Activated CD8-positive, alpha-beta T cell treated with anti-CD3 and anti-CD28 coated beads for 36 hours (primary cell): ENCODE measurements around the gene MMP2. TPM values are rescaled to one million over a fixed set of nuclear protein-coding genes. Genes with fewer than 3 reads are reported as not detected.

Experiments
- ATAC-seq: fragments of 200-7000 bp; cut with Tn5 transposase; one replicate; pipeline ENCODE4 v1.10.0; 2021; ENCODE audit warnings: mild to moderate bottlenecking, moderate library complexity
- CTCF ChIA-PET: fragments of 350-600 bp; sonication (Branson Sonifier 250); formaldehyde crosslinking; loops from one replicate; lab custom pipeline; 2021; ENCODE audit warnings: antibody characterized with exemption; lab: Charles Lee
- POLR2A ChIA-PET: fragments of 350-600 bp; sonication (Branson Sonifier 250); formaldehyde crosslinking; loops from one replicate; lab custom pipeline; 2021; ENCODE audit warnings: antibody characterized with exemption; lab: Charles Lee
- DNase-seq: peaks from one replicate; pipeline ENCODE4 v3.0.0-alpha.2; 2020
- H3K27ac Mint-ChIP-seq: one replicate; pipeline ENCODE4 v1.8.0; 2021; ENCODE audit warnings: mild to moderate bottlenecking, mixed read lengths
- H3K27me3 Mint-ChIP-seq: one replicate; pipeline ENCODE4 v1.8.0; 2021; ENCODE audit warnings: mixed read lengths
- H3K36me3 Mint-ChIP-seq: one replicate; pipeline ENCODE4 v1.8.0; 2021; ENCODE audit warnings: low read depth, mixed read lengths
- H3K4me1 Mint-ChIP-seq: one replicate; pipeline ENCODE4 v1.8.0; 2021; ENCODE audit warnings: low read depth, mixed read lengths
- H3K4me3 Mint-ChIP-seq: one replicate; pipeline ENCODE4 v1.8.0; 2021; ENCODE audit warnings: mild to moderate bottlenecking, moderate library complexity, mixed read lengths
- H3K9me3 Mint-ChIP-seq: one replicate; pipeline ENCODE4 v1.8.0; 2021; ENCODE audit warnings: mixed read lengths
- CTCF ChIP-seq: fragments of 200-600 bp; IDR thresholded peaks from one replicate; pipeline ENCODE4 v1.8.0; 2022; ENCODE audit warnings: antibody characterized with exemption, mild to moderate bottlenecking
- intact Hi-C: fragments of 100-400 bp; cut with micrococcal nuclease; formaldehyde crosslinking; loops from one replicate; pipeline ENCODE4 v1.10.0; 2022
- total RNA-seq, 2 experiments: library from RNA; stranded (reverse); gene quantifications; one replicate each; pipeline ENCODE4 v1.2.3, GENCODE V29; 2021

Gene MMP2
- total RNA-seq, 2 experiments from 2014 or later, result not detected

DNA sequence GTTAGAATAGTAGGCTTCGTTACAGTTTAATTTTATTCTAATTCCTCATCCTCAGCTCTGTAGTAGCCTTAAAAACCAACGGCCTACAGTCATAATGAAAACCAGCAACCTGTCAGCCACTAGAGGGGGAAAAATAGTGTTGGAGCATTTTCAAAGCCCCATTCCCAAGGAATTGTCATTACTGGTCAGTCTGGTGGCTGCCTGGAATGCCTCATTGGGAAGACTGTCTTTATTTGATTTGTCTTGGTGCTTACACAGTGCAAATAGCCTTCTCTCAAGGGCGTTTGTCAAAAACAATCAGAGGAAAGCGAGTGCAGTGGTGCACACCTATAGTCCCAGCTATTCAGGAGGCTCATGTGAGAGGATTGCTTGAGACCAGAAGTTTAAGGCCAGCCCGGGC is 34.6 kb downstream of the MMP2 start:
- ATAC-seq (no peak), DNase-seq (no peak)
- peaks cover 5% of the 10 kb centered on the region for H3K4me1 Mint-ChIP-seq
- no peaks in the 10 kb centered on the region for H3K36me3 Mint-ChIP-seq
- ChIA-PET CTCF (interaction anchor here (2.8 kb wide), 1 partner anchor 49 kb away, joined by 12 read pairs; no protein-coding TSS in a partner anchor), POLR2A (interaction anchor here (1.2 kb wide), 1 partner anchor 10 kb away, joined by 3 read pairs; no protein-coding TSS in a partner anchor)
- no peak for TF ChIP-seq CTCF
- no peak overlapping the region for H3K4me3 Mint-ChIP-seq
- H3K27ac Mint-ChIP-seq, result no peak overlapping the region
- peaks cover 33% of the 10 kb centered on the region for H3K27me3 Mint-ChIP-seq
- peaks cover 6% of the 10 kb centered on the region for H3K9me3 Mint-ChIP-seq
- intact Hi-C loops, result no loop called here

DNA sequence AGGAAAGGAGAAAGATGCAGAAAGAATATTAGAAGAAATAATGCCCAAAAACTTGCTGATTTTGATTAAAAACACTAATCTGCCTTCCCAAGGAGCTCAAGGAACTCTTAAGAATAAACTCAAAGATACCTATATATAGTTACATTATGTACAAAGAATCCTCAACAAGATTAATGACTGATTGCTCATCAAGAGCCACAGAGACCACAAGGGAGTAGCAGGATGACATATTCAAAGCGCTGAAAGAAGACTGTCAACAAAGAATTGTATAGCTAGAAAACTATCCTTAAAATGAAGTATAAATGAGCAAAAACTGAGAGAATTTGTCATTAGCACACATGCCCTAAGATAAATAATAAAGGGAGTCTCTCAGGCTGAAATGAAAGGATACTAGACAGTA is 36.1 kb downstream of the MMP2 start:
- Mint-ChIP-seq H3K27me3 (peaks cover 21% of the 10 kb centered on the region), H3K9me3 (peaks cover 6% of the 10 kb centered on the region), H3K4me1 (no peaks in the 10 kb centered on the region), H3K4me3 (no peak overlapping the region), H3K36me3 (no peaks in the 10 kb centered on the region), H3K27ac (no peak overlapping the region)
- ChIA-PET CTCF (interaction anchor here (2.8 kb wide), 1 partner anchor 50 kb away, joined by 12 read pairs; no protein-coding TSS in a partner anchor), POLR2A (no interaction called here)
- DNase-seq, result no peak
- no peak for TF ChIP-seq CTCF
- intact Hi-C loops, result no loop called here
- no peak for ATAC-seq

DNA sequence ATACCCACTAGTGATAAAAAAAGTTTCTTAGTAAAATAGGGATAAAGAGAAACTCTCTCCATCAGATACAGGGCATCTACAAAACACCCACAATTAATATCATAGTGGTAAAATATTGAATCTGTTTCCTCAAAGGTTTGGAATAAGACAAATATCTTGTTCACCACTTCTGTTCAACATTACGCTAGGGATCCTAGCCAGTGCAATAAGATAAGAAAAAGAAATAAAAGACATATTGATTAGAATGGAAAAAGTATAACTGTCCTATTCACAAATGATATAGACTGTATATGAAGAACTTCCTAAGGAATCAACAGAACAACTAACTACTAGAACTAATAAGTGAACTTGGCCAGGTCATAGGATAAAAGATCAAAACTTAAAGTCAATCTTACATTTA is 42.8 kb downstream of the MMP2 start:
- no peak for TF ChIP-seq CTCF
- no peaks in the 10 kb centered on the region for H3K4me1 Mint-ChIP-seq
- ATAC-seq (no peak), DNase-seq (no peak)
- no peaks in the 10 kb centered on the region for H3K36me3 Mint-ChIP-seq
- intact Hi-C loops, result no loop called here
- POLR2A ChIA-PET, result no interaction called here
- CTCF ChIA-PET, result no interaction called here
- no peak overlapping the region for H3K27ac Mint-ChIP-seq
- no peaks in the 10 kb centered on the region for H3K27me3 Mint-ChIP-seq
- peaks cover 5% of the 10 kb centered on the region for H3K9me3 Mint-ChIP-seq
- H3K4me3 Mint-ChIP-seq, result no peak overlapping the region

- intact Hi-C loops, result no loop called here
- no peak for TF ChIP-seq CTCF
- POLR2A ChIA-PET, result no interaction called here
- ATAC-seq (no peak), DNase-seq (no peak)
- Mint-ChIP-seq H3K9me3 (peaks cover 5% of the 10 kb centered on the region), H3K4me1 (no peaks in the 10 kb centered on the region), H3K27ac (no peak overlapping the region), H3K36me3 (no peaks in the 10 kb centered on the region), H3K4me3 (no peak overlapping the region), H3K27me3 (peaks cover 7% of the 10 kb centered on the region)
- CTCF ChIA-PET, result no interaction called here
Observed at GRCh38 chr16:55526441-55526840, 47.4 kb downstream of the MMP2 start.

- Mint-ChIP-seq H3K4me1 (no peaks in the 10 kb centered on the region), H3K9me3 (no peaks in the 10 kb centered on the region), H3K4me3 (no peak overlapping the region), H3K27ac (no peak overlapping the region), H3K27me3 (peaks cover 7% of the 10 kb centered on the region), H3K36me3 (no peaks in the 10 kb centered on the region)
- DNase-seq (no peak), ATAC-seq (no peak)
- no peak for TF ChIP-seq CTCF
- intact Hi-C loops, result no loop called here
- POLR2A ChIA-PET, result no interaction called here
- CTCF ChIA-PET, result interaction anchor here (1.5 kb wide), 1 partner anchor 63 kb away, joined by 5 read pairs; no protein-coding TSS in a partner anchor
Observed at GRCh38 chr16:55527885-55528284, 48.9 kb downstream of the MMP2 start.
